A549 (cell line): ENCODE data around the gene ANLN. TPM values are rescaled to one million over a fixed set of nuclear protein-coding genes. Genes with fewer than 3 reads are reported as not detected.

Source experiments
- ATAC-seq, 2 experiments: fragments of 200-7000 bp in 1 of 2; fragments of >200 bp in 1 of 2; cut with Nextera tagmentation in 1 of 2; cut with Tn5 transposase in 1 of 2; 3 replicates each; pipeline versions ENCODE4 v1.8.0 to v1.9.1; 2018 to 2020; ENCODE audit warnings: mild to moderate bottlenecking in 1 of 2, moderate library complexity in 1 of 2
- CTCF ChIA-PET: fragments of 300-600 bp; sonication (Branson Sonifier 250); formaldehyde crosslinking; extraction: SDS; loops from one replicate; lab custom pipeline; 2021; ENCODE audit warnings: antibody characterized with exemption, inconsistent platforms; lab: Yijun Ruan, JAX
- POLR2A ChIA-PET: fragments of 350-600 bp; formaldehyde crosslinking; extraction: SDS; loops from one replicate; lab custom pipeline; 2021; ENCODE audit warnings: antibody characterized with exemption, inconsistent platforms; lab: Yijun Ruan, JAX
- DNase-seq, 2 experiments: peaks; one replicate each; pipeline versions ENCODE4 v3.0.0 to v3.0.0-alpha.2; 2011 to 2016; ENCODE audit warnings: low read depth in 1 of 2, low spot score in 1 of 2
- FAIRE-seq: peaks from 2 replicates; lab custom pipeline; 2011; peaks lifted over from hg19 to GRCh38; lab: Jason Lieb, UNC
- H3K27ac ChIP-seq, 2 experiments: fragments of >200 bp; sonication (Bioruptor Twin); formaldehyde crosslinking; 3 replicates each; pipeline ENCODE4 v1.5.1; 2016 to 2017
- H3K4me1 ChIP-seq: fragments of >200 bp; sonication (Bioruptor Twin); formaldehyde crosslinking; 3 replicates; pipeline ENCODE4 v1.6.1; 2016
- H3K4me2 ChIP-seq: fragments of >200 bp; sonication (Bioruptor Twin); formaldehyde crosslinking; 3 replicates; pipeline ENCODE4 v1.6.1; 2016
- H3K4me3 ChIP-seq: fragments of >200 bp; sonication (Bioruptor Twin); formaldehyde crosslinking; 3 replicates; pipeline ENCODE4 v1.5.1; 2016
- H3K9me3 ChIP-seq: fragments of >200 bp; sonication (Bioruptor Twin); formaldehyde crosslinking; 3 replicates; pipeline ENCODE4 v1.6.1; 2016
- EHMT2 ChIP-seq: fragments of 200-600 bp; sonication (generic); IDR thresholded peaks from 2 replicates; pipeline ENCODE4 v1.6.1; 2016; ENCODE audit warnings: antibody characterized with exemption, low read depth, mild to moderate bottlenecking, moderate library complexity
- HMGXB4 ChIP-seq: fragments of 250-450 bp; sonication (Bioruptor Pico); IDR thresholded peaks from 2 replicates; pipeline ENCODE4 v1.5.0; 2021; ENCODE audit warnings: mild to moderate bottlenecking, moderate library complexity, borderline replicate concordance
- JUN ChIP-seq, 2 experiments: fragments of >200 bp; sonication (Bioruptor Twin); formaldehyde crosslinking; IDR thresholded peaks; 2 replicates in 1 of 2; 3 replicates in 1 of 2; pipeline ENCODE4 v1.6.1; 2016 to 2017
- RAD21 ChIP-seq, 2 experiments: fragments of >200 bp in 1 of 2; sonication (Bioruptor Twin) in 1 of 2; formaldehyde crosslinking in 1 of 2; IDR thresholded peaks in 1 of 2; conservative IDR thresholded peaks in 1 of 2; 2 replicates in 1 of 2; 3 replicates in 1 of 2; pipeline ENCODE4 v1.6.1; 2012 to 2018; ENCODE audit warnings: inconsistent platforms in 1 of 2
- RFX5 ChIP-seq: fragments of 450-650 bp; IDR thresholded peaks from 2 replicates; pipeline ENCODE4 v1.7.1; 2014; ENCODE audit warnings: antibody characterized with exemption, mild to moderate bottlenecking, moderate library complexity
- RNF2 ChIP-seq: fragments of 200-600 bp; sonication (generic); IDR thresholded peaks from 2 replicates; pipeline ENCODE4 v1.6.1; 2016; ENCODE audit warnings: low read depth, mild to moderate bottlenecking, antibody characterized with exemption, moderate library complexity, borderline replicate concordance
- SMC3 ChIP-seq: fragments of >200 bp; sonication (Bioruptor Twin); formaldehyde crosslinking; IDR thresholded peaks from 3 replicates; pipeline ENCODE4 v1.6.1; 2018; ENCODE audit warnings: inconsistent platforms
- TFCP2L1 ChIP-seq: fragments of 250-450 bp; sonication (Bioruptor Pico); IDR thresholded peaks from 2 replicates; pipeline ENCODE4 v1.5.0; 2021; ENCODE audit warnings: mild to moderate bottlenecking
- ZC3H11A ChIP-seq: fragments of 450-650 bp; IDR thresholded peaks from 2 replicates; pipeline ENCODE4 v1.6.1; 2014; ENCODE audit warnings: antibody characterized with exemption, mild to moderate bottlenecking
- whole genome bisulfite sequencing: methylation state at CpG from one replicate; pipeline ENCODE4 v1.1.6; 2017; ENCODE audit errors: missing lambda C conversion rate; 5-methylcytosine and 5-hydroxymethylcytosine counted together
- polyA plus RNA-seq, 4 experiments: library from polyadenylated mRNA; depleted of rRNA in 3 of 4; stranded (reverse); fragments of >200 nt; fragmentation: RNase III in 1 of 4; extraction: RNeasy Plus Mini Kit Qiagen cat#74134 plus additional on column Dnase treatment in 1 of 4; gene quantifications; 2 replicates in 3 of 4; 3 replicates in 1 of 4; pipeline ENCODE4 v1.2.3, GENCODE V29; 2011 to 2017
- TF ChIP-seq, protein P1 (sequence below): fragments of >200 bp; sonication (Bioruptor Twin); formaldehyde crosslinking; IDR thresholded peaks from 3 replicates; pipeline ENCODE4 v1.5.1; 2016
- TF ChIP-seq, protein P2 (sequence below): fragments of 250-450 bp; sonication (Bioruptor Pico); IDR thresholded peaks from 2 replicates; pipeline ENCODE4 v1.5.0; 2020; ENCODE audit warnings: low read depth, mild to moderate bottlenecking, moderate library complexity
- TF ChIP-seq, protein P3 (sequence below): fragments of 200-600 bp; sonication (generic); IDR thresholded peaks from 2 replicates; pipeline ENCODE4 v1.6.1; 2016; ENCODE audit warnings: antibody characterized with exemption, mild to moderate bottlenecking, moderate library complexity
- TF ChIP-seq, protein P4 (sequence below): IDR thresholded peaks from 2 replicates; pipeline ENCODE4 v1.6.1; 2012

ANLN gene
- polyA plus RNA-seq, 2 of the 4 experiments (the other 2 are of a cell fraction) = 52.4 to 72.9 TPM

- TF ChIP-seq SMC3 (peak; percentile 59; the same call in 2 of the 3 replicates), ZC3H11A (no peak), RAD21 (conservative IDR thresholded peaks at IDR 0.05 in 1 of 2, IDR thresholded peaks at IDR 0.05 in 1 of 2) (peak; percentile 42 to 65; a peak in 4 of 5 replicates)
- TF ChIP-seq, protein P1, sequence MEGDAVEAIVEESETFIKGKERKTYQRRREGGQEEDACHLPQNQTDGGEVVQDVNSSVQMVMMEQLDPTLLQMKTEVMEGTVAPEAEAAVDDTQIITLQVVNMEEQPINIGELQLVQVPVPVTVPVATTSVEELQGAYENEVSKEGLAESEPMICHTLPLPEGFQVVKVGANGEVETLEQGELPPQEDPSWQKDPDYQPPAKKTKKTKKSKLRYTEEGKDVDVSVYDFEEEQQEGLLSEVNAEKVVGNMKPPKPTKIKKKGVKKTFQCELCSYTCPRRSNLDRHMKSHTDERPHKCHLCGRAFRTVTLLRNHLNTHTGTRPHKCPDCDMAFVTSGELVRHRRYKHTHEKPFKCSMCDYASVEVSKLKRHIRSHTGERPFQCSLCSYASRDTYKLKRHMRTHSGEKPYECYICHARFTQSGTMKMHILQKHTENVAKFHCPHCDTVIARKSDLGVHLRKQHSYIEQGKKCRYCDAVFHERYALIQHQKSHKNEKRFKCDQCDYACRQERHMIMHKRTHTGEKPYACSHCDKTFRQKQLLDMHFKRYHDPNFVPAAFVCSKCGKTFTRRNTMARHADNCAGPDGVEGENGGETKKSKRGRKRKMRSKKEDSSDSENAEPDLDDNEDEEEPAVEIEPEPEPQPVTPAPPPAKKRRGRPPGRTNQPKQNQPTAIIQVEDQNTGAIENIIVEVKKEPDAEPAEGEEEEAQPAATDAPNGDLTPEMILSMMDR = peak; percentile 74
- H3K27ac ChIP-seq = no peak overlapping the region
- ChIA-PET POLR2A (no interaction called here), CTCF (interaction anchor here (0.5 to 6.9 kb wide), 42 partner anchors 9 to 776 kb away, joined by 3 to 108 read pairs (median 4); partner anchors contain the start of gene ANLN)
- DNase-seq (peak; percentile 37 to 41), FAIRE-seq (no peak), ATAC-seq (peak; percentile 76 to 81; a peak in 4 of 6 replicates)
- H3K4me2 ChIP-seq = no peak overlapping the region
- WGBS = 45% methylated on average over 3 of the region's 3 CpGs
- H3K4me1 ChIP-seq = no peaks in the 10 kb centered on the region
- no peaks in the 10 kb centered on the region for H3K9me3 ChIP-seq
- H3K4me3 ChIP-seq = no peak overlapping the region
Measured at GRCh38 chr7:36440880-36441279, 51.2 kb downstream of the ANLN start.

- POLR2A ChIA-PET = no interaction called here
- no peak overlapping the region for H3K4me3 ChIP-seq
- no peaks in the 10 kb centered on the region for H3K4me1 ChIP-seq
- H3K27ac ChIP-seq = no peak overlapping the region
- no peak overlapping the region for H3K4me2 ChIP-seq
- no peaks in the 10 kb centered on the region for H3K9me3 ChIP-seq
- TF ChIP-seq HMGXB4 (CRISPR knock-in tag) (no peak), RNF2 (no peak), EHMT2 (no peak), TFCP2L1 (no peak), JUN (IDR thresholded peaks at IDR 0.05) (no peak), RFX5 (no peak)
- TF ChIP-seq, protein P2, sequence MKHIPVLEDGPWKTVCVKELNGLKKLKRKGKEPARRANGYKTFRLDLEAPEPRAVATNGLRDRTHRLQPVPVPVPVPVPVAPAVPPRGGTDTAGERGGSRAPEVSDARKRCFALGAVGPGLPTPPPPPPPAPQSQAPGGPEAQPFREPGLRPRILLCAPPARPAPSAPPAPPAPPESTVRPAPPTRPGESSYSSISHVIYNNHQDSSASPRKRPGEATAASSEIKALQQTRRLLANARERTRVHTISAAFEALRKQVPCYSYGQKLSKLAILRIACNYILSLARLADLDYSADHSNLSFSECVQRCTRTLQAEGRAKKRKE (CRISPR knock-in tag) = no peak
- TF ChIP-seq, protein P3, sequence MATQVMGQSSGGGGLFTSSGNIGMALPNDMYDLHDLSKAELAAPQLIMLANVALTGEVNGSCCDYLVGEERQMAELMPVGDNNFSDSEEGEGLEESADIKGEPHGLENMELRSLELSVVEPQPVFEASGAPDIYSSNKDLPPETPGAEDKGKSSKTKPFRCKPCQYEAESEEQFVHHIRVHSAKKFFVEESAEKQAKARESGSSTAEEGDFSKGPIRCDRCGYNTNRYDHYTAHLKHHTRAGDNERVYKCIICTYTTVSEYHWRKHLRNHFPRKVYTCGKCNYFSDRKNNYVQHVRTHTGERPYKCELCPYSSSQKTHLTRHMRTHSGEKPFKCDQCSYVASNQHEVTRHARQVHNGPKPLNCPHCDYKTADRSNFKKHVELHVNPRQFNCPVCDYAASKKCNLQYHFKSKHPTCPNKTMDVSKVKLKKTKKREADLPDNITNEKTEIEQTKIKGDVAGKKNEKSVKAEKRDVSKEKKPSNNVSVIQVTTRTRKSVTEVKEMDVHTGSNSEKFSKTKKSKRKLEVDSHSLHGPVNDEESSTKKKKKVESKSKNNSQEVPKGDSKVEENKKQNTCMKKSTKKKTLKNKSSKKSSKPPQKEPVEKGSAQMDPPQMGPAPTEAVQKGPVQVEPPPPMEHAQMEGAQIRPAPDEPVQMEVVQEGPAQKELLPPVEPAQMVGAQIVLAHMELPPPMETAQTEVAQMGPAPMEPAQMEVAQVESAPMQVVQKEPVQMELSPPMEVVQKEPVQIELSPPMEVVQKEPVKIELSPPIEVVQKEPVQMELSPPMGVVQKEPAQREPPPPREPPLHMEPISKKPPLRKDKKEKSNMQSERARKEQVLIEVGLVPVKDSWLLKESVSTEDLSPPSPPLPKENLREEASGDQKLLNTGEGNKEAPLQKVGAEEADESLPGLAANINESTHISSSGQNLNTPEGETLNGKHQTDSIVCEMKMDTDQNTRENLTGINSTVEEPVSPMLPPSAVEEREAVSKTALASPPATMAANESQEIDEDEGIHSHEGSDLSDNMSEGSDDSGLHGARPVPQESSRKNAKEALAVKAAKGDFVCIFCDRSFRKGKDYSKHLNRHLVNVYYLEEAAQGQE = no peak
- TF ChIP-seq, protein P4, sequence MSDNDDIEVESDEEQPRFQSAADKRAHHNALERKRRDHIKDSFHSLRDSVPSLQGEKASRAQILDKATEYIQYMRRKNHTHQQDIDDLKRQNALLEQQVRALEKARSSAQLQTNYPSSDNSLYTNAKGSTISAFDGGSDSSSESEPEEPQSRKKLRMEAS = no peak
- CTCF ChIA-PET = interaction anchor here (0.5 to 6.9 kb wide), 40 partner anchors 9 to 775 kb away, joined by 3 to 108 read pairs (median 4); partner anchors contain the start of gene ANLN
- FAIRE-seq = no peak
- DNase-seq = no peak
- ATAC-seq = no peak
- 85% methylated on average over 7 of the region's 7 CpGs for WGBS
Measured at GRCh38 chr7:36441344-36442022, 51.8 kb downstream of the ANLN start.
